ENCODE measurements around the gene AGPAT4. TPM values are rescaled to one million over a fixed set of nuclear protein-coding genes. Genes with fewer than 3 reads are reported as not detected.

AGPAT4 gene
- total and polyA plus RNA-seq, 2 donors (not counting 3 experiments of a cell fraction or from before 2014, with no cell fraction given), result 10.2 to 15.2 TPM

GRCh38 chr6:161080263-161080970 is 193.4 kb downstream of the AGPAT4 start:
- no peaks in the 10 kb centered on the region for H3K9me1 ChIP-seq (replicated peaks; ENCODE audit: control insufficient read depth, extremely low read depth, insufficient read depth, low read length)

More at GRCh38 chr6:161080263-161080970, 193.4 kb downstream of the AGPAT4 start:
- H3K4me3 ChIP-seq (replicated peaks in 1 of 3; ENCODE audit: insufficient read depth in 1 of 3, low read depth in 1 of 3, low read length in 3 of 3), result no peak overlapping the region
- H3K79me2 ChIP-seq (ENCODE audit: control insufficient read depth, insufficient read depth, low read length), result no peaks in the 10 kb centered on the region
- no peak overlapping the region for H3K27ac ChIP-seq (ENCODE audit: insufficient read depth, low read depth, low read length)
- intact Hi-C loops (cut with micrococcal nuclease) (no loop called here), dilution Hi-C loops (cut with MboI; ENCODE audit: extremely low pct_ligation_motif_present, low sequenced_read_pairs) (no loop called here)
- no peaks in the 10 kb centered on the region for H3K27me3 ChIP-seq (ENCODE audit: control insufficient read depth in 2 of 2, insufficient read depth in 2 of 2, low read length in 2 of 2)
- no peak overlapping the region for H3K9ac ChIP-seq (replicated peaks; ENCODE audit: extremely low read depth, insufficient read depth, low read length)
- no peaks in the 10 kb centered on the region for H3K4me1 ChIP-seq (ENCODE audit: control insufficient read depth, extremely low read depth, insufficient read depth, low read length)
- peaks cover 6 to 8% of the 10 kb centered on the region in 2 experiments for H3K36me3 ChIP-seq (ENCODE audit: control insufficient read depth in 2 of 2, extremely low read depth in 1 of 2, insufficient read depth in 2 of 2, low read length in 2 of 2)
- POLR2A ChIA-PET, result no interaction called here
- CTCF ChIA-PET, result interaction anchor here (1.7 kb wide), 1 partner anchor 291 kb away, joined by 4 read pairs; no protein-coding TSS in a partner anchor
- no peak overlapping the region for H2AFZ ChIP-seq (ENCODE audit: low read depth, low read length)
- H4K20me1 ChIP-seq (replicated peaks; ENCODE audit: control insufficient read depth, extremely low read depth, insufficient read depth, low read length), result no peaks in the 10 kb centered on the region
- DNase-seq (ENCODE audit: low read depth, low spot score), result no peak
- FAIRE-seq, result no peak
- no TSS peak for BruUV-seq (replicated peaks)
- no peaks in the 10 kb centered on the region for H3K9me3 ChIP-seq (replicated peaks; ENCODE audit: control insufficient read depth, insufficient read depth, low read length)
- no peak overlapping the region for H3K4me2 ChIP-seq (ENCODE audit: insufficient read depth, low read length)
- TF ChIP-seq FOS (IDR thresholded peaks at IDR 0.05; ENCODE audit: borderline replicate concordance, insufficient read depth, low read length) (no peak), POLR2A (IDR thresholded peaks at IDR 0.05; ENCODE audit: low read depth, low read length) (no peak), GATA2 (IDR thresholded peaks at IDR 0.05; ENCODE audit: insufficient read depth, insufficient read length, low read depth, low read length) (no peak), POLR2AphosphoS5 (IDR thresholded peaks at IDR 0.05; ENCODE audit: insufficient read depth, low read depth, low read length) (no peak), MYC (IDR thresholded peaks at IDR 0.05; ENCODE audit: low read depth, low read length) (no peak), MAX (IDR thresholded peaks at IDR 0.05; ENCODE audit: insufficient read depth, insufficient read length) (no peak)
